HepG2 (cell line): ENCODE measurements around the gene VEZF1. TPM values are rescaled to one million over a fixed set of nuclear protein-coding genes. Genes with fewer than 3 reads are reported as not detected.

Source experiments
- ATAC-seq: fragments of 200-7000 bp; cut with Tn5 transposase; 3 replicates; pipeline ENCODE4 v1.9.1; 2020; ENCODE audit warnings: mild to moderate bottlenecking, moderate library complexity
- BruUV-seq: library from RNA; stranded (reverse); fragments of 400-500 nt; replicated peaks from 2 replicates; lab custom pipeline; 2021; lab: Mats Ljungman, UMichigan
- CTCF ChIA-PET: fragments of 300-600 bp; formaldehyde crosslinking; extraction: SDS; loops from one replicate; lab custom pipeline; 2021; ENCODE audit warnings: low total read pairs, inconsistent platforms, low intra/inter-chr PET ratio; lab: Yijun Ruan, JAX
- POLR2A ChIA-PET: fragments of 350-600 bp; sonication (Branson Sonifier 250); formaldehyde crosslinking; loops from one replicate; lab custom pipeline; 2020; ENCODE audit warnings: antibody characterized with exemption, inconsistent platforms; lab: Yijun Ruan, JAX
- DNase-seq: peaks from one replicate; pipeline ENCODE4 v3.0.0-alpha.2; 2015; ENCODE audit warnings: low spot score
- FAIRE-seq: peaks from 3 replicates; lab custom pipeline; 2011; peaks lifted over from hg19 to GRCh38; lab: Jason Lieb, UNC
- H2AFZ ChIP-seq: one replicate; pipeline ENCODE4 v1.6.1; 2011; ENCODE audit warnings: low read length, inconsistent platforms
- H3K27ac ChIP-seq: fragments of 300-600 bp; 3 replicates; pipeline ENCODE4 v1.8.0; 2011; ENCODE audit warnings: mixed run types, mild to moderate bottlenecking, mixed read lengths, low read length, inconsistent platforms; ENCODE audit not compliant: insufficient read depth; ENCODE audit errors: extremely low read length
- H3K27me3 ChIP-seq, 2 experiments: fragments of 200-600 bp in 1 of 2; 2 replicates in 1 of 2; 3 replicates in 1 of 2; pipeline versions ENCODE4 v1.6.0 to v1.8.0; 2011; ENCODE audit warnings: low read length in 2 of 2, mild to moderate bottlenecking in 2 of 2, moderate library complexity in 2 of 2, inconsistent platforms in 1 of 2; ENCODE audit not compliant: insufficient read depth in 2 of 2, control insufficient read depth in 1 of 2
- H3K36me3 ChIP-seq, 2 experiments: fragments of 200-600 bp in 1 of 2; replicated peaks in 1 of 2; 2 replicates in 1 of 2; 3 replicates in 1 of 2; pipeline versions ENCODE4 v1.5.1 to v1.8.0; 2011; ENCODE audit warnings: low read length in 2 of 2, inconsistent platforms in 1 of 2; ENCODE audit not compliant: insufficient read depth in 2 of 2, control insufficient read depth in 1 of 2
- H3K4me1 ChIP-seq: 2 replicates; pipeline ENCODE4 v1.5.1; 2012; ENCODE audit warnings: low read length, inconsistent platforms; ENCODE audit not compliant: insufficient read depth
- H3K4me2 ChIP-seq: 2 replicates; pipeline ENCODE4 v1.6.0; 2011; ENCODE audit warnings: low read depth, low read length, inconsistent platforms
- H3K4me3 ChIP-seq, 3 experiments: fragments of 200-600 bp in 1 of 3; sonication (generic), shearing (Covaris generic) in 1 of 3; replicated peaks in 1 of 3; 2 replicates each; pipeline ENCODE4 v1.5.1; 2011 to 2016; ENCODE audit warnings: low read length in 3 of 3, inconsistent platforms in 2 of 3, low read depth in 2 of 3, mild to moderate bottlenecking in 2 of 3, control low read depth in 1 of 3, mixed read lengths in 1 of 3; ENCODE audit not compliant: insufficient read depth in 1 of 3
- H3K79me2 ChIP-seq: one replicate; pipeline ENCODE4 v1.6.1; 2011; ENCODE audit warnings: low read length, inconsistent platforms; ENCODE audit not compliant: insufficient read depth
- H3K9ac ChIP-seq: 2 replicates; pipeline ENCODE4 v1.6.0; 2011; ENCODE audit warnings: mild to moderate bottlenecking, low read depth, low read length, inconsistent platforms; ENCODE audit not compliant: insufficient read depth
- H3K9me3 ChIP-seq: 2 replicates; pipeline ENCODE4 v1.5.1; 2012; ENCODE audit warnings: mild to moderate bottlenecking, low read length
- H4K20me1 ChIP-seq: 2 replicates; pipeline ENCODE4 v1.6.0; 2011; ENCODE audit warnings: inconsistent platforms, mild to moderate bottlenecking, low read length, moderate library complexity; ENCODE audit not compliant: insufficient read depth
- AGO1 ChIP-seq: fragments of 200-400 bp; formaldehyde crosslinking; IDR thresholded peaks from 2 replicates; pipeline ENCODE4 v1.6.1; 2017; ENCODE audit warnings: mild to moderate bottlenecking, low read depth, low read length, moderate library complexity; ENCODE audit not compliant: poor library complexity, severe bottlenecking
- GLMP ChIP-seq: sonication (generic); formaldehyde crosslinking; IDR thresholded peaks from 2 replicates; pipeline ENCODE4 v1.9.0; 2021; ENCODE audit warnings: missing genetic modification reagents, mild to moderate bottlenecking, borderline replicate concordance
- HOXA7 ChIP-seq: sonication (generic); formaldehyde crosslinking; IDR thresholded peaks from 2 replicates; pipeline ENCODE4 v1.8.1; 2022; ENCODE audit warnings: mild to moderate bottlenecking, missing genetic modification reagents, moderate library complexity
- KDM4B ChIP-seq: sonication (generic); formaldehyde crosslinking; IDR thresholded peaks from 2 replicates; pipeline ENCODE4 v1.4.0; 2020; ENCODE audit warnings: missing genetic modification reagents
- POGK ChIP-seq: sonication (generic); formaldehyde crosslinking; conservative IDR thresholded peaks from 2 replicates; pipeline ENCODE4 v1.8.0; 2022; ENCODE audit warnings: mild to moderate bottlenecking, moderate library complexity, missing genetic modification reagents
- SMYD3 ChIP-seq: sonication (generic); formaldehyde crosslinking; IDR thresholded peaks from 2 replicates; pipeline ENCODE4 v1.8.1; 2023; ENCODE audit warnings: mild to moderate bottlenecking, missing genetic modification reagents
- STAT5B ChIP-seq: sonication (generic); formaldehyde crosslinking; IDR thresholded peaks from 2 replicates; pipeline ENCODE4 v1.4.0; 2020; ENCODE audit warnings: missing genetic modification reagents
- ZHX1 ChIP-seq: sonication (generic); formaldehyde crosslinking; IDR thresholded peaks from 2 replicates; pipeline ENCODE4 v1.8.1; 2022; ENCODE audit warnings: low read depth, mild to moderate bottlenecking, missing genetic modification reagents
- ZNF3 ChIP-seq: IDR thresholded peaks from 2 replicates; pipeline ENCODE4 v1.7.0; 2017; ENCODE audit warnings: inconsistent platforms
- ZNF441 ChIP-seq: sonication (generic); formaldehyde crosslinking; IDR thresholded peaks from 2 replicates; pipeline ENCODE4 v1.7.0; 2021; ENCODE audit warnings: missing genetic modification reagents, borderline replicate concordance
- ZNF609 ChIP-seq: sonication (generic); formaldehyde crosslinking; IDR thresholded peaks from 2 replicates; pipeline ENCODE4 v1.4.0; 2020; ENCODE audit warnings: mild to moderate bottlenecking, missing genetic modification reagents, borderline replicate concordance
- ZNF619 ChIP-seq: sonication (generic); formaldehyde crosslinking; IDR thresholded peaks from 2 replicates; pipeline ENCODE4 v1.4.0; 2020; ENCODE audit warnings: mild to moderate bottlenecking, missing genetic modification reagents
- ZNF724P ChIP-seq: sonication (generic); formaldehyde crosslinking; IDR thresholded peaks from 2 replicates; pipeline ENCODE4 v1.8.0; 2022; ENCODE audit warnings: missing genetic modification reagents, borderline replicate concordance
- WGBS: methylation state at CpG from one replicate; pipeline ENCODE4 v1.1.6; 2017; ENCODE audit warnings: low lambda C conversion rate; 5-methylcytosine and 5-hydroxymethylcytosine counted together
- in situ Hi-C: cut with HindIII; loops from 2 replicates; pipeline ENCODE4 v1.10.0; 2017; ENCODE audit warnings: low pct_unique_long_range_greater_than_20kb; ENCODE audit not compliant: extremely low pct_ligation_motif_present
- intact Hi-C: fragments of 100-400 bp; cut with micrococcal nuclease; formaldehyde crosslinking; loops from one replicate; pipeline ENCODE4 v1.10.0; 2022; ENCODE audit not compliant: unreplicated experiment
- polyA plus RNA-seq, 8 experiments: library from polyadenylated mRNA; depleted of rRNA in 3 of 8; stranded (reverse) in 7 of 8; unstranded in 1 of 8; fragments of >200 nt; fragmentation: Illumina TruSeq in 4 of 8; extraction: Trizol in 4 of 8; gene quantifications; 2 replicates each; pipeline versions ENCODE4 v1.2.1 to v1.2.3, GENCODE V29; 2011 to 2016; ENCODE audit warnings: low read depth in 4 of 8, missing spikeins in 1 of 8, mixed read lengths in 1 of 8; ENCODE audit not compliant: insufficient read depth in 1 of 8
- total RNA-seq, 5 experiments: library from RNA; depleted of rRNA; stranded (reverse); fragments of >200 nt; fragmentation: Illumina TruSeq; extraction: Trizol; gene quantifications; 2 replicates each; pipeline ENCODE4 v1.2.3, GENCODE V29; 2016; ENCODE audit warnings: low read depth in 1 of 5

VEZF1 gene
- total and polyA plus RNA-seq, 2 of the 13 experiments (the other 11 are each of a cell fraction or from before 2014, with no cell fraction given), result 45.9 to 49.7 TPM

GRCh38 chr17:57938061-57938502 is 50.0 kb downstream of the VEZF1 start:
- no TSS peak for BruUV-seq
- Histone ChIP-seq H3K9me3 (no peaks in the 10 kb centered on the region), H3K27me3 (no peaks in the 10 kb centered on the region), H2AFZ (no peak overlapping the region), H3K4me3 (no peak overlapping the region), H4K20me1 (no peaks in the 10 kb centered on the region), H3K9ac (peak overlapping the region; percentile 45), H3K4me2 (peak overlapping the region; percentile 54), H3K27ac (peak overlapping the region; percentile 98), H3K36me3 (no peaks in the 10 kb centered on the region), H3K4me1 (peaks cover 87% of the 10 kb centered on the region), H3K79me2 (no peaks in the 10 kb centered on the region)
- ChIA-PET CTCF (no interaction called here), POLR2A (interaction anchor here (0.7 to 4.6 kb wide), 13 partner anchors 9 to 934 kb away, joined by 3 to 35 read pairs (median 4); partner anchors contain the start of genes CUEDC1 and DYNLL2)
- WGBS, result 21% methylated on average over 7 of the region's 7 CpGs
- intact Hi-C loops, result loop anchor here (1.0 kb wide), 1 partner anchor 9 kb away; no protein-coding TSS in a partner anchor
- FAIRE-seq (peak; percentile 91), ATAC-seq (peak; percentile 2; the same call in 2 of the 3 replicates), DNase-seq (peak; percentile 86)
- in situ Hi-C loops, result no loop called here
- TF ChIP-seq ZNF3 (CRISPR knock-in tag), result no peak
- no peak for TF ChIP-seq STAT5B
- no peak for TF ChIP-seq HOXA7 (CRISPR knock-in tag)
- TF ChIP-seq KDM4B (CRISPR knock-in tag), result peak; percentile 17; the same call in 1 of the 2 replicates
- TF ChIP-seq ZNF441 (CRISPR knock-in tag), result peak; percentile 81; the same call in 1 of the 2 replicates
- TF ChIP-seq GLMP (CRISPR knock-in tag), result no peak
- no peak for TF ChIP-seq SMYD3 (CRISPR knock-in tag)
- TF ChIP-seq ZNF724P (CRISPR knock-in tag), result no peak
- TF ChIP-seq ZNF619 (CRISPR knock-in tag), result no peak
- no peak for TF ChIP-seq POGK (CRISPR knock-in tag)
- TF ChIP-seq ZNF609, result peak; percentile 30; the same call in 1 of the 2 replicates
- peak; percentile 92 for TF ChIP-seq ZHX1 (CRISPR knock-in tag)
- TF ChIP-seq AGO1, result no peak
